Sigmoid colon (tissue), 4 donors: ENCODE results near the gene RNF182.

Source experiments
- CTCF ChIP-seq, 4 experiments: fragments of 450-650 bp in 3 of 4; fragments of 200-600 bp in 1 of 4; IDR thresholded peaks; one replicate each; pipeline ENCODE4 v1.5.1; 2016 to 2019; ENCODE audit warnings: antibody characterized with exemption in 4 of 4, mild to moderate bottlenecking in 3 of 4, moderate library complexity in 2 of 4
- EP300 ChIP-seq, 4 donors: sonication (generic); formaldehyde crosslinking; IDR thresholded peaks; one replicate each; pipeline ENCODE4 v1.6.1; 2017; ENCODE audit warnings: antibody characterized with exemption in 4 of 4
- POLR2A ChIP-seq, 2 donors: fragments of 450-650 bp; IDR thresholded peaks; one replicate each; pipeline ENCODE4 v1.6.1; 2016; ENCODE audit warnings: antibody characterized with exemption in 2 of 2, mild to moderate bottlenecking in 2 of 2, moderate library complexity in 2 of 2
- POLR2AphosphoS5 ChIP-seq, 4 donors: sonication (generic); formaldehyde crosslinking; IDR thresholded peaks; one replicate each; pipeline ENCODE4 v1.6.1; 2017; ENCODE audit warnings: antibody characterized with exemption in 4 of 4

GRCh38 chr6:14000901-14001300 lies 76.1 kb downstream of the RNF182 start:
- no peak for TF ChIP-seq EP300 (IDR thresholded peaks at IDR 0.05)
- no peak for TF ChIP-seq CTCF (IDR thresholded peaks at IDR 0.05)
- TF ChIP-seq POLR2A (IDR thresholded peaks at IDR 0.05) = no peak
- TF ChIP-seq POLR2AphosphoS5 (IDR thresholded peaks at IDR 0.05) = no peak
